HG03469 (cell line): ENCODE data around the gene MEIOB.
"Not testable (repeated sequence)": the region's sequence is repeated elsewhere in the genome, so short reads cannot be mapped to it uniquely, and the experiment has no call there.

Experiments
- ATAC-seq: cut with Tn5 transposase; IDR thresholded peaks from one replicate; pipeline ENCODE4 v1.9.1; 2021; ENCODE audit warnings: mild to moderate bottlenecking, moderate library complexity, moderate number of reproducible peaks; ENCODE audit not compliant: unreplicated experiment

Gene MEIOB

GRCh38 chr16:1908184-1908583 lies 36.2 kb upstream of the MEIOB start:
- ATAC-seq, result no peak

GRCh38 chr16:1907226-1907860 lies 35.4 kb upstream of the MEIOB start:
- ATAC-seq, result no peak

GRCh38 chr16:1906846-1907165 lies 34.8 kb upstream of the MEIOB start:
- ATAC-seq, result no peak

- ATAC-seq, result no peak
These were observed 34.3 kb upstream of the MEIOB start for GRCh38 chr16:1906055-1906845.

- no peak for ATAC-seq
These were observed 32.2 kb upstream of the MEIOB start for GRCh38 chr16:1903845-1904840.

GRCh38 chr16:1903220-1903574 lies 31.2 kb upstream of the MEIOB start:
- ATAC-seq, result no peak

GRCh38 chr16:1902547-1903219 lies 30.7 kb upstream of the MEIOB start:
- no peak for ATAC-seq

- no peak for ATAC-seq
These were observed 28.4 kb upstream of the MEIOB start for GRCh38 chr16:1900452-1900774.

- no peak for ATAC-seq
These were observed 27.9 kb upstream of the MEIOB start for GRCh38 chr16:1899641-1900451.

- ATAC-seq, result not testable (repeated sequence)
These were observed 25.7 kb upstream of the MEIOB start for GRCh38 chr16:1897692-1898091.

GRCh38 chr16:1895949-1896675 lies 24.1 kb upstream of the MEIOB start:
- ATAC-seq, result no peak

- ATAC-seq, result no peak
These were observed 23.1 kb upstream of the MEIOB start for GRCh38 chr16:1895068-1895467.

- no peak for ATAC-seq
These were observed 18.7 kb upstream of the MEIOB start for GRCh38 chr16:1890708-1891050.

GRCh38 chr16:1890024-1890707 lies 18.2 kb upstream of the MEIOB start:
- ATAC-seq, result no peak

- no peak for ATAC-seq
These were observed 15.9 kb upstream of the MEIOB start for GRCh38 chr16:1887711-1888354.

GRCh38 chr16:1884889-1885288 lies 12.9 kb upstream of the MEIOB start:
- ATAC-seq, result no peak

- no peak for ATAC-seq
These were observed 12.3 kb upstream of the MEIOB start for GRCh38 chr16:1884155-1884760.

- ATAC-seq, result not testable (repeated sequence)
These were observed 9.2 kb upstream of the MEIOB start for GRCh38 chr16:1881172-1881571.
